SK-N-SH (cell line): ENCODE data around the gene NIN. TPM values are rescaled to one million over a fixed set of nuclear protein-coding genes. Genes with fewer than 3 reads are reported as not detected.

Experiments used
- CTCF ChIA-PET: fragments of 300-600, 350-600 bp; formaldehyde crosslinking; extraction: SDS; loops from one replicate; lab custom pipeline; 2021; lab: Yijun Ruan, JAX
- POLR2A ChIA-PET: fragments of 350-600 bp; sonication (Branson Sonifier 250); formaldehyde crosslinking; extraction: SDS; loops from one replicate; lab custom pipeline; 2020; ENCODE audit warnings: antibody characterized with exemption, inconsistent platforms; lab: Yijun Ruan, JAX
- DNase-seq: peaks from one replicate; pipeline ENCODE4 v3.0.0; 2012
- H2AFZ ChIP-seq: fragments of 200-600 bp; sonication (generic); 2 replicates; pipeline ENCODE4 v1.8.1; 2016; ENCODE audit warnings: antibody characterized with exemption, mild to moderate bottlenecking, low read depth
- H3F3A ChIP-seq: fragments of 200-600 bp; sonication (generic); replicated peaks from 2 replicates; pipeline ENCODE3; 2016; ENCODE audit warnings: antibody characterized with exemption, mild to moderate bottlenecking; ENCODE audit not compliant: insufficient read depth
- H3K27ac ChIP-seq, 2 experiments: fragments of 200-500 bp in 1 of 2; fragments of 200-600 bp in 1 of 2; sonication (Bioruptor generic) in 1 of 2; sonication (generic), shearing (Covaris generic) in 1 of 2; 2 replicates each; pipeline versions ENCODE4 v1.5.1 to v1.6.1; 2014 to 2016; ENCODE audit warnings: low read depth in 2 of 2, inconsistent platforms in 1 of 2, low read length in 1 of 2, mild to moderate bottlenecking in 1 of 2, mixed read lengths in 1 of 2
- H3K27me3 ChIP-seq: fragments of 200-600 bp; sonication (generic), shearing (Covaris generic); 2 replicates; pipeline ENCODE4 v1.6.1; 2016; ENCODE audit warnings: mixed run types; ENCODE audit not compliant: insufficient read depth
- H3K36me3 ChIP-seq, 2 experiments: fragments of 200-500 bp in 1 of 2; fragments of 200-600 bp in 1 of 2; sonication (Bioruptor generic) in 1 of 2; sonication (generic) in 1 of 2; replicated peaks in 1 of 2; 2 replicates each; pipeline versions ENCODE3 to v1.5.1; 2014 to 2016; ENCODE audit warnings: low read length in 1 of 2, mild to moderate bottlenecking in 1 of 2; ENCODE audit not compliant: insufficient read depth in 2 of 2, control insufficient read depth in 1 of 2
- H3K4me1 ChIP-seq, 2 experiments: fragments of 200-500 bp in 1 of 2; fragments of 200-600 bp in 1 of 2; sonication (Bioruptor generic) in 1 of 2; sonication (generic), shearing (Covaris generic) in 1 of 2; 2 replicates each; pipeline versions ENCODE4 v1.5.1 to v1.6.1; 2014 to 2016; ENCODE audit warnings: low read depth in 1 of 2, low read length in 1 of 2, mixed run types in 1 of 2; ENCODE audit not compliant: insufficient read depth in 2 of 2, control insufficient read depth in 1 of 2
- H3K4me2 ChIP-seq: fragments of 200-600 bp; sonication (generic), shearing (Covaris generic); 2 replicates; pipeline ENCODE4 v1.6.1; 2017; ENCODE audit warnings: mixed run types
- H3K4me3 ChIP-seq, 2 experiments: fragments of 200-500 bp in 1 of 2; fragments of 200-600 bp in 1 of 2; sonication (Bioruptor generic) in 1 of 2; sonication (generic), shearing (Covaris generic) in 1 of 2; 2 replicates each; pipeline versions ENCODE4 v1.5.1 to v1.8.1; 2014 to 2016; ENCODE audit warnings: low read depth in 2 of 2, inconsistent platforms in 1 of 2, low read length in 1 of 2, mild to moderate bottlenecking in 1 of 2, mixed read lengths in 1 of 2, moderate library complexity in 1 of 2
- H3K79me2 ChIP-seq: fragments of 200-600 bp; sonication (generic); 2 replicates; pipeline ENCODE4 v1.8.1; 2017; ENCODE audit warnings: mild to moderate bottlenecking; ENCODE audit not compliant: insufficient read depth
- H3K9ac ChIP-seq: fragments of 200-600 bp; sonication (generic); 2 replicates; pipeline ENCODE4 v1.6.1; 2017; ENCODE audit warnings: mixed run types
- H3K9me2 ChIP-seq: fragments of 200-600 bp; sonication (generic); 2 replicates; pipeline ENCODE4 v1.6.1; 2017; ENCODE audit warnings: mixed run types
- H3K9me3 ChIP-seq: fragments of 200-600 bp; sonication (generic); 2 replicates; pipeline ENCODE4 v1.6.1; 2017; ENCODE audit warnings: mixed run types, mild to moderate bottlenecking, moderate library complexity
- H4K20me1 ChIP-seq: fragments of 200-600 bp; sonication (generic); 2 replicates; pipeline ENCODE4 v1.6.1; 2017; ENCODE audit warnings: mild to moderate bottlenecking, mixed run types; ENCODE audit not compliant: insufficient read depth
- ELF1 ChIP-seq: IDR thresholded peaks from 2 replicates; pipeline ENCODE4 v1.4.0; 2012
- EP300 ChIP-seq, 2 experiments: IDR thresholded peaks; 2 replicates each; pipeline versions ENCODE4 v1.4.0 to v1.6.1; 2012; ENCODE audit warnings: borderline replicate concordance in 1 of 2, low read depth in 1 of 2, low read length in 1 of 2
- EZH2phosphoT487 ChIP-seq: fragments of 200-600 bp; sonication (generic); IDR thresholded peaks from 2 replicates; pipeline ENCODE4 v1.6.1; 2017; ENCODE audit warnings: low read depth, mixed run types, mild to moderate bottlenecking, antibody characterized with exemption, moderate library complexity, borderline replicate concordance
- IRF3 ChIP-seq: fragments of 150-350 bp; IDR thresholded peaks from 2 replicates; pipeline ENCODE4 v1.6.1; 2016; ENCODE audit warnings: mild to moderate bottlenecking, low read depth, low read length
- JUND ChIP-seq: IDR thresholded peaks from 2 replicates; pipeline ENCODE4 v1.4.0; 2012
- MAX ChIP-seq: IDR thresholded peaks from 2 replicates; pipeline ENCODE4 v1.4.0; 2012; ENCODE audit warnings: low read depth
- MEF2A ChIP-seq: IDR thresholded peaks from 2 replicates; pipeline ENCODE4 v1.4.0; 2012; ENCODE audit warnings: low read depth, borderline replicate concordance
- MXI1 ChIP-seq: IDR thresholded peaks from 2 replicates; pipeline ENCODE4 v1.6.1; 2012; ENCODE audit warnings: mild to moderate bottlenecking, low read depth, low read length, improper control_type of control experiment
- POLR2AphosphoS5 ChIP-seq: IDR thresholded peaks from 2 replicates; pipeline ENCODE4 v1.6.1; 2012; ENCODE audit warnings: low read depth, low read length
- RFX5 ChIP-seq: IDR thresholded peaks from 2 replicates; pipeline ENCODE4 v1.6.1; 2012; ENCODE audit warnings: mild to moderate bottlenecking, improper control_type of control experiment, low read length
- RXRA ChIP-seq: IDR thresholded peaks from 2 replicates; pipeline ENCODE4 v1.4.0; 2012; ENCODE audit warnings: low read depth, mild to moderate bottlenecking, borderline replicate concordance
- SMC3 ChIP-seq: IDR thresholded peaks from 2 replicates; pipeline ENCODE4 v1.6.1; 2012; ENCODE audit warnings: low read depth, low read length, improper control_type of control experiment
- TAF1 ChIP-seq: IDR thresholded peaks from 2 replicates; pipeline ENCODE4 v1.6.1; 2012; ENCODE audit warnings: low read depth, mild to moderate bottlenecking, low read length, moderate library complexity, borderline replicate concordance
- TCF12 ChIP-seq: IDR thresholded peaks from 2 replicates; pipeline ENCODE4 v1.4.0; 2012
- USF1 ChIP-seq: IDR thresholded peaks from 2 replicates; pipeline ENCODE4 v1.4.0; 2012; ENCODE audit warnings: low read depth, borderline replicate concordance
- USF2 ChIP-seq: fragments of 150-350 bp; IDR thresholded peaks from 2 replicates; pipeline ENCODE4 v1.6.1; 2017; ENCODE audit warnings: antibody characterized with exemption, low read length, low read depth, borderline replicate concordance
- YY1 ChIP-seq: IDR thresholded peaks from 2 replicates; pipeline ENCODE4 v1.4.0; 2012; ENCODE audit warnings: low read depth, mild to moderate bottlenecking
- ZBTB33 ChIP-seq: IDR thresholded peaks from 2 replicates; pipeline ENCODE4 v1.4.0; 2012; ENCODE audit warnings: low read depth, borderline replicate concordance
- WGBS: methylation state at CpG from one replicate; pipeline ENCODE4 v1.1.6; 2017; ENCODE audit warnings: low lambda C conversion rate; 5-methylcytosine and 5-hydroxymethylcytosine counted together
- polyA plus RNA-seq, 3 experiments: library from polyadenylated mRNA; depleted of rRNA; stranded (reverse); fragments of >200 nt; gene quantifications; 2 replicates each; pipeline ENCODE4 v1.2.3, GENCODE V29; 2012

NIN gene
- polyA plus RNA-seq, 1 of the 3 experiments (the other 2 are of a cell fraction) = 10.0 TPM

- H3F3A ChIP-seq = no peaks in the 10 kb centered on the region
- CTCF ChIA-PET = interaction anchor here (0.9 kb wide), 1 partner anchor 29 kb away, joined by 3 read pairs; no protein-coding TSS in a partner anchor
- no peak overlapping the region for H3K4me3 ChIP-seq
- no peaks in the 10 kb centered on the region for H3K27me3 ChIP-seq
- no peak overlapping the region for H3K27ac ChIP-seq
- no peaks in the 10 kb centered on the region for H3K4me1 ChIP-seq
- H3K9me2 ChIP-seq = no peaks in the 10 kb centered on the region
- no peak overlapping the region for H3K9ac ChIP-seq
- POLR2A ChIA-PET = no interaction called here
- no peak for DNase-seq
- no peak overlapping the region for H2AFZ ChIP-seq
- no CpG with 5 or more reads among the region's 1 CpG for WGBS
- H3K4me2 ChIP-seq = no peak overlapping the region
- H4K20me1 ChIP-seq = no peaks in the 10 kb centered on the region
- no peaks in the 10 kb centered on the region for H3K79me2 ChIP-seq
- no peaks in the 10 kb centered on the region for H3K9me3 ChIP-seq
- no peaks in the 10 kb centered on the region for H3K36me3 ChIP-seq
- no peak for TF ChIP-seq MXI1
- no peak for TF ChIP-seq TCF12
- TF ChIP-seq RFX5 = no peak
- TF ChIP-seq TAF1 = no peak
- no peak for TF ChIP-seq MEF2A
- TF ChIP-seq POLR2AphosphoS5 = no peak
- no peak for TF ChIP-seq MAX
Observed at GRCh38 chr14:50688875-50689274, 142.1 kb downstream of the NIN start.

GRCh38 chr14:50679674-50680073 is 151.3 kb downstream of the NIN start:
- ChIA-PET POLR2A (no interaction called here), CTCF (no interaction called here)
- DNase-seq = no peak
- Histone ChIP-seq H3K27me3 (no peaks in the 10 kb centered on the region), H3K79me2 (no peaks in the 10 kb centered on the region), H3F3A (peaks cover 24% of the 10 kb centered on the region), H3K9me3 (no peaks in the 10 kb centered on the region; the same call in 1 of the 2 replicates), H3K36me3 (no peaks in the 10 kb centered on the region), H3K27ac (no peak overlapping the region), H3K4me1 (peaks cover 0 to 15% of the 10 kb centered on the region in 2 experiments; a peak in 3 of 4 replicates), H3K4me3 (no peak overlapping the region), H3K9me2 (no peaks in the 10 kb centered on the region), H4K20me1 (no peaks in the 10 kb centered on the region), H3K9ac (no peak overlapping the region), H2AFZ (no peak overlapping the region), H3K4me2 (no peak overlapping the region)
- TF ChIP-seq JUND = no peak
- TF ChIP-seq POLR2AphosphoS5 = no peak
- no peak for TF ChIP-seq EP300 (IDR thresholded peaks at IDR 0.05; ENCODE audit: borderline replicate concordance in 1 of 2, low read depth in 1 of 2, low read length in 1 of 2)
- no peak for TF ChIP-seq SMC3
- no peak for TF ChIP-seq YY1
- TF ChIP-seq IRF3 = no peak
- no peak for TF ChIP-seq ZBTB33
- TF ChIP-seq USF2 = no peak
- TF ChIP-seq EZH2phosphoT487 = no peak
- no peak for TF ChIP-seq RXRA
- no peak for TF ChIP-seq USF1
- no peak for TF ChIP-seq RFX5
- TF ChIP-seq ELF1 = no peak
